ENCODE measurements around the gene UBE2J2. TPM values are rescaled to one million over a fixed set of nuclear protein-coding genes. Genes with fewer than 3 reads are reported as not detected.

UBE2J2 gene
- total and polyA plus RNA-seq, 2 of the 13 experiments (the other 11 are each of a cell fraction or from before 2014, with no cell fraction given), result 25.4 to 29.4 TPM

DNA sequence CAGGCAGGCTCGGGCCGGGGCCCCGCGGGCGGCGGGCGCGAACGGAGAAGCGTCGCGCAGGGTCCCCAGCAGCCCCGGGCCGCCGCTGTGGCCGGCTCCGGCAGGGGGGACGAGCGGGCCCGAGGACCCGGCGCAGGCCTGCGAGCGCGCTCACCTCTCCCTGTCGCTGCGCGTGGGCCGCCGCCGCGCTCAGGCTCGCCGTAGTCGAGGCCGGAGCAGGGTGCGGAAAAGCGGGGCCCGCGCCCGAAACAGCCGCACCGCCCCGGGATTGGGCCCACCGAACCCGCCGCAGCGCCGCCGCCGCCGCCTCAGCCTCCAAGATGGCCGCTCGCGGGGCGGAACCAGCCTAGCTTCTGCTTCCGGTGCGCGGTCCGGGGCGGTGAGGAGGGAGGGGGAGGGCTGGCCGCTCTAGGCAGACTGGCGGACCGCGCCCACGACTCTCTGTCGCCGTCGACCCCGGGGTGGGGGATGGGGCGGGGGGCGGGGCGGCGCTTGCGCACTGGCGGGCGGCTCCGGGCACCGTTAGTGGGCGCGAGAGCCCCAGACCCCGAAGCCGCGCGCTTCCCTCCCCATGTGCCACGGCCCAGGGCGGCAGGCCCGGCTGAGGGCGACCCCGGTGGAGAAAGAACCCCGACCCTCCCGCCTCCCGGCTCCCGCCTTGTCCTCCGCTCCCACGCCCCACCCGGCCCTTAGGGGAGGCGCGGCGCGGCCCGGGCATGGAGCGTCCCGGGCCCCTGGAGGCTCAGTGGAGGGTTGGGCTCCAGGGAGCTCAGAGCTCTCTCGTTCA lies at the start of gene UBE2J2 (continued):
- TF ChIP-seq ATF6 (CRISPR knock-in tag; conservative IDR thresholded peaks at IDR 0.05) (no peak), SIX4 (CRISPR knock-in tag; IDR thresholded peaks at IDR 0.05) (no peak), MXD3 (CRISPR knock-in tag; IDR thresholded peaks at IDR 0.05) (peak; percentile 27; the same call in 1 of the 2 replicates), MBNL3 (CRISPR knock-in tag; conservative IDR thresholded peaks at IDR 0.05) (no peak), ZNF282 (IDR thresholded peaks at IDR 0.05; ENCODE audit: partially characterized antibody) (no peak), ZNF30 (CRISPR knock-in tag; IDR thresholded peaks at IDR 0.05) (0 out of 2 replicates have a peak, but pooled peaks have one; percentile 15), GFI1 (CRISPR knock-in tag; IDR thresholded peaks at IDR 0.05; ENCODE audit: borderline replicate concordance) (no peak; the same call in 1 of the 2 replicates), GATAD2A (CRISPR knock-in tag; IDR thresholded peaks at IDR 0.05) (no peak), SALL2 (CRISPR knock-in tag; IDR thresholded peaks at IDR 0.05) (no peak), MXI1 (IDR thresholded peaks at IDR 0.05; ENCODE audit: borderline replicate concordance, low read depth, low read length) (peak; percentile 56; the same call in 1 of the 3 replicates), MAZ (IDR thresholded peaks at IDR 0.05; ENCODE audit: borderline replicate concordance, low read depth, low read length) (peak; percentile 35; the same call in 1 of the 2 replicates), MAZ (CRISPR knock-in tag; IDR thresholded peaks at IDR 0.05; ENCODE audit: low read depth) (peak; percentile 87), EP300 (IDR thresholded peaks at IDR 0.05; ENCODE audit: low read depth in 2 of 2, low read length in 2 of 2) (0 out of 4 replicates have a peak, but pooled peaks of 1 of the 2 experiments have one; percentile 17), EP300 (CRISPR knock-in tag; IDR thresholded peaks at IDR 0.05; ENCODE audit: borderline replicate concordance) (no peak), POLR2A (IDR thresholded peaks at IDR 0.05; ENCODE audit: insufficient read depth in 1 of 2, low read depth in 2 of 2, low read length in 2 of 2) (peak in 1 of 2 experiments; percentile 47; a peak in 2 of 4 replicates), TGIF2 (CRISPR knock-in tag; IDR thresholded peaks at IDR 0.05) (no peak; the same call in 1 of the 2 replicates), TFAP4 (IDR thresholded peaks at IDR 0.05; ENCODE audit: borderline replicate concordance, low read depth) (peak; percentile 19; the same call in 1 of the 2 replicates), CBX1 (IDR thresholded peaks at IDR 0.05; ENCODE audit: low read depth) (no peak), ZNF709 (CRISPR knock-in tag; IDR thresholded peaks at IDR 0.05) (peak; percentile 80; the same call in 1 of the 2 replicates), ZNF253 (CRISPR knock-in tag; IDR thresholded peaks at IDR 0.05; ENCODE audit: borderline replicate concordance) (no peak), ZFP36L1 (CRISPR knock-in tag; IDR thresholded peaks at IDR 0.05) (no peak)
- TF ChIP-seq, protein P1, sequence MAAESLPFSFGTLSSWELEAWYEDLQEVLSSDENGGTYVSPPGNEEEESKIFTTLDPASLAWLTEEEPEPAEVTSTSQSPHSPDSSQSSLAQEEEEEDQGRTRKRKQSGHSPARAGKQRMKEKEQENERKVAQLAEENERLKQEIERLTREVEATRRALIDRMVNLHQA (CRISPR knock-in tag; IDR thresholded peaks at IDR 0.05), result no peak
- TF ChIP-seq, protein P2, sequence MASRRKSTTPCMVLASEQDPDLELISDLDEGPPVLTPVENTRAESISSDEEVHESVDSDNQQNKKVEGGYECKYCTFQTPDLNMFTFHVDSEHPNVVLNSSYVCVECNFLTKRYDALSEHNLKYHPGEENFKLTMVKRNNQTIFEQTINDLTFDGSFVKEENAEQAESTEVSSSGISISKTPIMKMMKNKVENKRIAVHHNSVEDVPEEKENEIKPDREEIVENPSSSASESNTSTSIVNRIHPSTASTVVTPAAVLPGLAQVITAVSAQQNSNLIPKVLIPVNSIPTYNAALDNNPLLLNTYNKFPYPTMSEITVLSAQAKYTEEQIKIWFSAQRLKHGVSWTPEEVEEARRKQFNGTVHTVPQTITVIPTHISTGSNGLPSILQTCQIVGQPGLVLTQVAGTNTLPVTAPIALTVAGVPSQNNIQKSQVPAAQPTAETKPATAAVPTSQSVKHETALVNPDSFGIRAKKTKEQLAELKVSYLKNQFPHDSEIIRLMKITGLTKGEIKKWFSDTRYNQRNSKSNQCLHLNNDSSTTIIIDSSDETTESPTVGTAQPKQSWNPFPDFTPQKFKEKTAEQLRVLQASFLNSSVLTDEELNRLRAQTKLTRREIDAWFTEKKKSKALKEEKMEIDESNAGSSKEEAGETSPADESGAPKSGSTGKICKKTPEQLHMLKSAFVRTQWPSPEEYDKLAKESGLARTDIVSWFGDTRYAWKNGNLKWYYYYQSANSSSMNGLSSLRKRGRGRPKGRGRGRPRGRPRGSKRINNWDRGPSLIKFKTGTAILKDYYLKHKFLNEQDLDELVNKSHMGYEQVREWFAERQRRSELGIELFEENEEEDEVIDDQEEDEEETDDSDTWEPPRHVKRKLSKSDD (CRISPR knock-in tag; IDR thresholded peaks at IDR 0.05; ENCODE audit: low read depth), result no peak

Data from HepG2 (cell line).